ENCODE data around the gene DTWD2. TPM values are rescaled to one million over a fixed set of nuclear protein-coding genes. Genes with fewer than 3 reads are reported as not detected.
A peak's percentile ranks its signal among the peaks of the same experiment; 100 is the strongest.

DTWD2 gene
- polyA plus RNA-seq, 1 of the 3 experiments (the other 2 are of a cell fraction), result 2.5 TPM

- Histone ChIP-seq H3K4me1 (ENCODE audit: control insufficient read depth in 1 of 2, insufficient read depth in 2 of 2, low read depth in 1 of 2, low read length in 1 of 2) (no peaks in the 10 kb centered on the region), H3K9ac (no peak overlapping the region), H3K27ac (ENCODE audit: low read depth in 2 of 2, low read length in 1 of 2) (no peak overlapping the region), H3K4me3 (ENCODE audit: low read depth in 2 of 2, low read length in 1 of 2) (no peak overlapping the region), H2AFZ (ENCODE audit: low read depth) (no peak overlapping the region), H3K79me2 (ENCODE audit: insufficient read depth) (no peaks in the 10 kb centered on the region), H3K9me3 (0 out of 2 replicates have a peak, but pooled peaks cover 5% of the 10 kb centered on the region), H3K36me3 (replicated peaks in 1 of 2; ENCODE audit: control insufficient read depth in 1 of 2, insufficient read depth in 2 of 2, low read length in 1 of 2) (no peaks in the 10 kb centered on the region), H3K27me3 (ENCODE audit: insufficient read depth) (no peaks in the 10 kb centered on the region), H3F3A (replicated peaks; ENCODE audit: insufficient read depth) (no peaks in the 10 kb centered on the region), H4K20me1 (ENCODE audit: insufficient read depth) (no peaks in the 10 kb centered on the region), H3K9me2 (no peaks in the 10 kb centered on the region), H3K4me2 (no peak overlapping the region)
- DNase-seq, result no peak
- ChIA-PET POLR2A (no interaction called here), CTCF (no interaction called here)
- WGBS (ENCODE audit: low lambda C conversion rate), result 76% methylated on average over 3 of the region's 6 CpGs
- no peak for TF ChIP-seq RAD21 (IDR thresholded peaks at IDR 0.05; ENCODE audit: low read length)
- TF ChIP-seq POLR2AphosphoS5 (IDR thresholded peaks at IDR 0.05; ENCODE audit: low read depth, low read length), result no peak
- TF ChIP-seq, protein P1, sequence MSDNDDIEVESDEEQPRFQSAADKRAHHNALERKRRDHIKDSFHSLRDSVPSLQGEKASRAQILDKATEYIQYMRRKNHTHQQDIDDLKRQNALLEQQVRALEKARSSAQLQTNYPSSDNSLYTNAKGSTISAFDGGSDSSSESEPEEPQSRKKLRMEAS (IDR thresholded peaks at IDR 0.05; ENCODE audit: low read depth), result no peak
- TF ChIP-seq, protein P2, sequence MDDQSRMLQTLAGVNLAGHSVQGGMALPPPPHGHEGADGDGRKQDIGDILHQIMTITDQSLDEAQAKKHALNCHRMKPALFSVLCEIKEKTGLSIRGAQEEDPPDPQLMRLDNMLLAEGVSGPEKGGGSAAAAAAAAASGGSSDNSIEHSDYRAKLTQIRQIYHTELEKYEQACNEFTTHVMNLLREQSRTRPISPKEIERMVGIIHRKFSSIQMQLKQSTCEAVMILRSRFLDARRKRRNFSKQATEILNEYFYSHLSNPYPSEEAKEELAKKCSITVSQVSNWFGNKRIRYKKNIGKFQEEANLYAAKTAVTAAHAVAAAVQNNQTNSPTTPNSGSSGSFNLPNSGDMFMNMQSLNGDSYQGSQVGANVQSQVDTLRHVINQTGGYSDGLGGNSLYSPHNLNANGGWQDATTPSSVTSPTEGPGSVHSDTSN (IDR thresholded peaks at IDR 0.05), result no peak
- TF ChIP-seq FOXM1 (IDR thresholded peaks at IDR 0.05; ENCODE audit: low read depth), result no peak
- no peak for TF ChIP-seq CTCF (IDR thresholded peaks at IDR 0.05)
- no peak for TF ChIP-seq RXRA (IDR thresholded peaks at IDR 0.05; ENCODE audit: borderline replicate concordance, low read depth)
- TF ChIP-seq RFX5 (IDR thresholded peaks at IDR 0.05; ENCODE audit: low read length), result no peak
- TF ChIP-seq, protein P3, sequence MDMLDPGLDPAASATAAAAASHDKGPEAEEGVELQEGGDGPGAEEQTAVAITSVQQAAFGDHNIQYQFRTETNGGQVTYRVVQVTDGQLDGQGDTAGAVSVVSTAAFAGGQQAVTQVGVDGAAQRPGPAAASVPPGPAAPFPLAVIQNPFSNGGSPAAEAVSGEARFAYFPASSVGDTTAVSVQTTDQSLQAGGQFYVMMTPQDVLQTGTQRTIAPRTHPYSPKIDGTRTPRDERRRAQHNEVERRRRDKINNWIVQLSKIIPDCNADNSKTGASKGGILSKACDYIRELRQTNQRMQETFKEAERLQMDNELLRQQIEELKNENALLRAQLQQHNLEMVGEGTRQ (IDR thresholded peaks at IDR 0.05; ENCODE audit: borderline replicate concordance, low read depth, low read length), result no peak
Observed at GRCh38 chr5:118873417-118873816, 114.9 kb downstream of the DTWD2 start.

GRCh38 chr5:118863345-118863744 lies 125.0 kb downstream of the DTWD2 start:
- TF ChIP-seq SMC3 (IDR thresholded peaks at IDR 0.05; ENCODE audit: low read depth, low read length), result no peak
- peak in 1 of 2 experiments; percentile 11; a peak in 1 of 4 replicates for TF ChIP-seq EP300 (IDR thresholded peaks at IDR 0.05; ENCODE audit: borderline replicate concordance in 1 of 2, low read depth in 1 of 2, low read length in 1 of 2)
- TF ChIP-seq, protein P3 (IDR thresholded peaks at IDR 0.05; ENCODE audit: borderline replicate concordance, low read depth, low read length), result no peak
- peak; percentile 8; the same call in 1 of the 2 replicates for TF ChIP-seq TCF12 (IDR thresholded peaks at IDR 0.05)
- TF ChIP-seq FOSL2 (IDR thresholded peaks at IDR 0.05; ENCODE audit: borderline replicate concordance, low read depth), result 0 out of 2 replicates have a peak, but pooled peaks have one; percentile 42
- H3K27ac ChIP-seq (ENCODE audit: low read depth in 2 of 2, low read length in 1 of 2), result peak overlapping the region in 1 of 2 experiments; percentile 8; a peak in 1 of 4 replicates
- H3K9me3 ChIP-seq, result no peaks in the 10 kb centered on the region
- CTCF ChIA-PET, result no interaction called here
- peaks cover 0 to 6% of the 10 kb centered on the region in 2 experiments; a peak in 1 of 4 replicates for H3K4me1 ChIP-seq (ENCODE audit: control insufficient read depth in 1 of 2, insufficient read depth in 2 of 2, low read depth in 1 of 2, low read length in 1 of 2)
- no peaks in the 10 kb centered on the region for H3K79me2 ChIP-seq (ENCODE audit: insufficient read depth)
- no peak for DNase-seq
- H3K9ac ChIP-seq, result no peak overlapping the region
- H3K9me2 ChIP-seq, result no peaks in the 10 kb centered on the region
- H3K4me2 ChIP-seq, result no peak overlapping the region
- no peaks in the 10 kb centered on the region for H4K20me1 ChIP-seq (ENCODE audit: insufficient read depth)
- POLR2A ChIA-PET, result no interaction called here
- H3K4me3 ChIP-seq (ENCODE audit: low read depth in 2 of 2, low read length in 1 of 2), result no peak overlapping the region
- H3K36me3 ChIP-seq (replicated peaks in 1 of 2; ENCODE audit: control insufficient read depth in 1 of 2, insufficient read depth in 2 of 2, low read length in 1 of 2), result no peaks in the 10 kb centered on the region
- no peak overlapping the region for H2AFZ ChIP-seq (ENCODE audit: low read depth)
- H3F3A ChIP-seq (replicated peaks; ENCODE audit: insufficient read depth), result no peaks in the 10 kb centered on the region
- H3K27me3 ChIP-seq (ENCODE audit: insufficient read depth), result no peaks in the 10 kb centered on the region

Data from SK-N-SH (cell line).